GM19452 (cell line): ENCODE results near the gene MYOCD.

Experiments used
- ATAC-seq: cut with Tn5 transposase; IDR thresholded peaks from one replicate; pipeline ENCODE4 v1.9.1; 2021; ENCODE audit not compliant: unreplicated experiment

The MYOCD gene

DNA sequence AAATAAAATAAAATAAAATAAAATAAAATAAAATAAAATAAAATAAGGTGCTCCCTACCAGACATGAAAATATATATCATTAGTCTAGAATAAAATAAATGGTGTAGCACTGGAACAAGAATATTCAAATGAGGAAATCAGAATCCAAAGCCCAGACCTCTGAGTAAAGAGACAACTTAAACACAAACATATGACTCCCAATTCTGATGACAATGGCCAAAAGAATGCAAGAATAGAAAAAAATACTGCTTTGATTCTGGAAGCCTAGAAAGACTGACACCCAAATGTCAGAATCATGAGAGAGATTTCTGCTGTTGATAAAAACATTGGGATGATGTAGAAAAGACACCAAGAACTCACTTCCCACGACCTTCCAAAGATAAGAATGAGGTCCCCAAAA, 27.9 kb downstream of the MYOCD start:
- no peak for ATAC-seq

DNA sequence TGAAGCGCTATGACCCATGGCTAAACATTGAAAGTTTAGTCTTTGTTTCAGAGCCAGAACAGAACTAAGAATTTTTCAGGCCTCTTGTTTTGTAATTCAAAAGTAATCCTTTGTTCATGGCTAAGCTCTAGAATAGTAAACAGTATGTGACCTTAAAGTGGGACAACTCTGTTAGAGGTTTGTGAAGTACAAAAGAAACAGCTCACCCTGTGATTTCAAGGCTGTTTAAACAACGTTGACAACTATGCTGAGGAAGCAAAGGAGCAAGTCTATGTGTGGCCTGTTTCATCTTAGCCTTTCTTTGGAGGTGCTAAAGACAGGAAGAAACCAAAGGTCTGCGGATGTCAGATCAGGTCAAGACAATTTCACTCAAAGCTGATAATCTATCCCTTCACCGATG, 40.4 kb downstream of the MYOCD start:
- no peak for ATAC-seq

DNA sequence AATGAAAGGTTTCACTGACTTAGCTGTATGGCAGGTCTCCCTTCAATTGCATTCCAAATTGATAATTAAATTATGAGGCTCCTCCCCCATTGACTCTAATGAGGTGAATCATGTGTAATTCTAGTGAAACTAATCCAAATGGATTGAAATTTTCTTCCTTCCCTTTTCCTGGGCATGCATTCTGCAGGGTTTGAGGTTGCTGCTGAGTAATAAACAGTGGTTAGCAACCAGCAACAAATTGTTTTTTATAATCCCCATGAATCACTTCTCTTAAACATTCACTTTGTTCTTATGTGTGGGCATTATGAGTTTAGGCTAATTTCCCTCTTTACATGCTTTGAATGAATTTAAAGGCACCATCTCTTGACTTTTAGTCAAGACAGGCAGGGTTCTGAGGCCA, 43.4 kb downstream of the MYOCD start:
- no peak for ATAC-seq

DNA sequence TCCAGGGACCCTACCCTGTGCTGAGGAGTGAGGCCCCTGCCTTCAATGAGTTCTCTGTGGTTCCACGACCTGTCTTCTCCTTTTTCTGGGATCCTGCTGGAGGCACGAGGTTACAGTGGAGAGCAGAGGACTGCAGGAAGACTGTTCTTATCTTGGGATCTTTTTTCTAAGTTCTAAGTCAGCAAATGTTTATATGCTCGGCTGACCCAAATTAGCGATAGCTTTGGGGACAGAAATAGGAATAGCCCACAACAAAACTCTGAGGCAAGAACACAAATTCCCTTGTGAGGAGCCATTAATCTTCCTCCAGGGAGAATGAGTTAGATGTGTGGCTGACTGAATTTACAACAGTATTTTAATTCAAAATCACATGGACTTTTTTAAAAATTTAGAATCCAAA, 46.7 kb downstream of the MYOCD start:
- no peak for ATAC-seq

DNA sequence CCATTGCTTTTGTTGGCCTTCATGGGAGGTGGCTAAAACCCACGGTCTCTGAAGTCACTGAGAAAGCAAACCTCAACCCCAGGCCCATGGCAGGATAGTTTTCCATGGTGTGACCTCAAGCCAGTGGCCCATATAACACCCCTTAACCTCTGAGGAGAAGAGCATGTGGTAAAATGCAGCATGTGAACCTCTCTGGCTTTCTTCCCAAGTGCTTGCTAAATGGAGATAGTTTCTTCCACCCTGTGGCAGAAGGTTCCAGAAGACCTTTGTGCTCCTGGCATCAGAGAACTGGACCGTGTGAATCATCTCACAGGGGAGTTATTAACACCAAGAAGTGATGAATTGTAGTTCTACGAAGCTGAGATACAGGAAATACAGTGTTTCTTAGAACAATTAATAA, 47.3 kb downstream of the MYOCD start:
- no peak for ATAC-seq

DNA sequence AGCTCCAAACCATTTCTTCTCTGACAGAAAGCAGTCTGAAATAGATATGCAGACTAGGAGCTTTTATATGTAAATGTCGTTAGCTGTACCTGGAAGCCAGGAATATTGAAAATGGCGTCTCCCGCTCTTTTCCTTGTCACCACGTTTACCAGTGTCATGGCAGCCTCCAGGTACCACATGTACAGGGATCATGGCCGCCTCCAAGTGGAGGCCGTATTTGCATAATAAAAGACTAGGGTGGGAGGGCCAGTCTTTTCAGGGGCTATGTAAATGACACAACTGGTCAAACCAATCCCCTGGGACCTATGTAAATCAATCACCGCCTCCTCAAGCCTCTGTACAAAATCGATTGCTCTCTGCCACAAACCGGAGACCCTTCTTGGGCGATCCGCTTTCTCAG, 54.3 kb downstream of the MYOCD start:
- ATAC-seq, result no peak

DNA sequence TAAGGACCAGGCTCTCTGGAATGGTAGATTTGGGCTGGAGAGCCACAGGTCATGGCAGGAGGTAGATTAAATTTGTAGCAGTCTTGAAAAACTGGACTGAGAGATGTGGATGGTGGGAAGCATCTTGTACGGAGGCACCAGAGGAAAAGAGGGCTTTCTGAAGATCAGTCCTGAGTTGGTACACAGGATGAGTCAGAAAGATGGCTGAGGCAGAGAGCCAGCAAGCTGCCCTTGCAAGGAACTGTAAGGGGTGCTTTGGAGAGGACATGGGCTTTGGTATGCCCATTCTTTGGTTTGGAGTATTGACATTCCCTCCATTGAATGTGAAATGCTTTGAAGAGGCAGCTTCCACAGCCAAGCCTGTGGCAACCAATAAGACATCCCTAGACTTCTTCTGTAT, 55.9 kb downstream of the MYOCD start:
- no peak for ATAC-seq

DNA sequence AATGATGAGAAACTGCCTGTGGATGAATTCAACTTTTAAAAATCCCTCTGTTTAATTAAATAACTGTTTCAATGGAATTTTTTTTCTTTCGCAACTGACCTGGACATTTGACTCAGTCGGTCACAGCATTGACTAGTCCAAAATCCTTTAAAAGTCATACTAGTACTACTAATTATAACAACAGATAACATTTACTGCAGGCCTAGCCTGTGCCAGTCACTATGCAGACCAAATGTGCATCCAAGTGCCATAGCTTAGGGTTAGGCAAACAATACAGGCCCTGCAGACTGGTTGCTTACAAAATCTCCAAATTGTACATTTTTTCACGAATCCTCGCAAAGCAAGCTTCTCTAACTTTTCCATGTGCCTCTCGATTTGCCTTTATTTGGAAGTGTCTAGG, 56.6 kb downstream of the MYOCD start:
- ATAC-seq, result no peak

DNA sequence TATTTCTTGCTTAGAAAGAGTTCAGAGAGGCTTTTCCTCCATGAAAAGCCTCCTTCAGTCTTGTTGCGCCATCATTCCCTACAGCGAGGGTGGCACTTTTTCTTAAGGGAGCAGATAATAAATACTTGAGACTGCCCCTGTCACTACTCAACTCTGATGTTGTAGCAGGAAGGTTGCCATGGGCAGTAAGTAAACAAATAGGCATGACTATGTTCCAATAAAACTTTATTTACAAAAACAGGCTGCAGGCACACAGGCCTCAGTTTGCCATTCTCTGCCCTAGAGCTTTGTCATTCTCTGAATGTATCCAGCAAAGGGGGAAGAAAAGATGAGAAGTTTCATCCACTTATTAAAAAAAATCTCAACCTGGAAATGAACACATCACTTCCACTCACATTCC, 60.4 kb downstream of the MYOCD start:
- no peak for ATAC-seq

DNA sequence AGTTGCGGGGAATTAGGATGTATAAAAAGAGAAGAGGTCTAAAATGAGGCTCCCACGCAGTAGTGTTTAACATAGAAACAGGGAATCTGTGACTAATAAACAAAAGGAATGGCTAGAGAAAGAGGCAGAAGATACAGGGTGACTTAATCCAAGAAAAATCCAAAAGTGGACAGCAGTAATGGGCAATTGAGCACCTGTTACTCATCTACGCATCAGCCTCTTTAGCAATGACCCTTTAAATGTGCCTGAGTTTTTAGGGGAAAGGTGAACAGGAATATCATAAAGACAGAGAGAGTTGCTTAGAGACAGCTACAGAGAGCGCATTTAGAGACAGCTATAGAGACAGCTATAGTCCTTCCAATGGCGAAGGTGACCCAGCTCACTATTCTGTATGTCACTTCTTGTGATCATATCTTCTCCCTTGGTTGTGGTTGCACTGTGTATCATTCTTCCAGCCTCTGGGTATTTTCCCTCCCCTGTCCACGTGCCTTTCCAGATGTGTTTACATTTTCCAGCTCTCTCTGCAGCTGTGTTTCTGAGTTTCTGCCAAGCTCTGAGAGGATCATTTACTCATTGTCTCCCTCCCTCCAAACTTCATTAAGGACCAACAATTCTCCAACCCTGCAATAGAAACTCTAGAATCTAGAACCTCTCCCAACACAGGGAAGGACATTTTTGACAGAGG, 61.5 kb downstream of the MYOCD start:
- no peak for ATAC-seq

DNA sequence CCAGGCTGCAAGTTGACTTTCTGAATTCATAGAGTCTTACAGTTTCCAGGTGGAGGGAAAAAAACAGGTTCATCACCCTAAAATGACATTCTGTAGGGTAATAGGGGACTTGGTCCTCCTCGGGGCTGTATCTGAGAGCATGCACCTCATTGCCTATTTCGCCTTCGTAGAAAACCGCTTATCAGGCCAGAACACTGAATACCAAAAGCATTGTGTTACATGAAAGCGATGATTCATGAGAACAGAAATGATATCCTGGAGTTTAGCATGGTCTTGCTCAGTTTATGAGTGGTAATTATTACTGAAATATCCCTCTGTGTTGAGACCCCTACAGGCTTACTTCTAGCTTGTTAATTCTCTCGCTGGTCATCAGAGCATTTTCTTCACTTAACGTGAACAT, 62.2 kb downstream of the MYOCD start:
- ATAC-seq, result no peak

DNA sequence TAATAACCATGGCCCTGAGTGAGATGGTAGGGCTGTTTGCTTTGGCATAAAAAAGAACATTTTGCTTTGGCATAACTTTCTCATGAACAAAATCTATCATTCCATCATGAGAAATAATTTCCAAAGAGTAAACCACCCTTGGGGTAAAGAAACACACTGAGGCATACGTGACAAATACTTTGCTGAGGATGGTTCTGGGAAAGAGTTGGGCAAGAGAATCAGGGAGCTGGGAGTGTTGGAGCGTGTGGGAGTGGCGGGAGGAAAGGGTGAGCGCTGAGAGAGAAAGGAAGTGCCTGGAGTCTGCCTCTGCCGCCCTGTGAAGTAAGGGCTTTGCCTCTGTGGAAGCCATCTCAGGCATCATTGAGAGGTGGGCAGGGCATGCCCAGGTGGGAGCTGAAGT, 63.4 kb downstream of the MYOCD start:
- no peak for ATAC-seq

DNA sequence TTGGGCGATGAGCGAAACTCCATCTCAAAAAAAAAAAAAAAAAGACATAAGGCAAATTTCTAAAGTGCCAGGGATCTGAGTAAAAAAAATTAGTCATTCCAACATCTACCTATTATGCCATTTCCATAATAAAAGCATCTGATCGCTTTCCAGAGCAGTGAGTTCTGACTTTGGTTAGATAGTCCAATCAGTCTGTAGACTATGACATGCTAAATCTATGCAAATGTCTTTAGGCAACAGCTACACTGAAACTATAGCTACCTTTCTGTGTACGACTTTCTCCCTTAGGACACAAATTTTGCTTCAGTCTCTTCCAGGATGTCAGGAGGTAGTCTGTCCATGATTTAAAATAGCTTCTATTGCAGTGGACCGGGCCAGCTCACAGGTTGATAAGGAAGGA, 64.7 kb downstream of the MYOCD start:
- ATAC-seq, result no peak

DNA sequence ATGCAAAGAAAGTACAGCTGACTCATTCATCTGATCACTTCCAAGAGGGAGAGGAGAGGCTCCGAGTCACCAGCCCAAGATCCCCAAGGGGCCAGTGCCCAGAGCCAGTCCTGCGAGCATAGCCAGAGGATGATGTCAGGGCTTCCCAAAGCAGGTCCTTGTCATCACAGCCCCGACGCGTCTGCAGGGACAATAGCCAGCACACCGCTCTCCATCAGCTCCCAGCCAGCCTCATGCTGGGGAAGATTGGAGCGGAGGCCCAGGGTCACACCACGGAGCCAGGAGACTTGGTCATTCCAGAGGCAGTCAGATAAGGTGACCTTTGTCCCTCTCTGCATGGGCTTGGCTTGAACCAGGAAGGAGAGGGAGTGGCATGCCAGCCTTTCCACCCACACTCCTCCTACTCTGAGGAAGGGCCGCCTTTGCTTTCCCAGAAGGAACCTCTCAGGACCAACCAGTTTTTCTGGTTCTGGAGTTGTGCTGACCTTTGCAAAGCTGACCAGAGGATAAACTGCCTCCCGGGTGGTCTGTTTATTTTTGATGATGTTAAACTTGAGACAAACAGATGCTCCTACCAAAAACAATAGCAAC, 65.3 kb downstream of the MYOCD start:
- no peak for ATAC-seq

DNA sequence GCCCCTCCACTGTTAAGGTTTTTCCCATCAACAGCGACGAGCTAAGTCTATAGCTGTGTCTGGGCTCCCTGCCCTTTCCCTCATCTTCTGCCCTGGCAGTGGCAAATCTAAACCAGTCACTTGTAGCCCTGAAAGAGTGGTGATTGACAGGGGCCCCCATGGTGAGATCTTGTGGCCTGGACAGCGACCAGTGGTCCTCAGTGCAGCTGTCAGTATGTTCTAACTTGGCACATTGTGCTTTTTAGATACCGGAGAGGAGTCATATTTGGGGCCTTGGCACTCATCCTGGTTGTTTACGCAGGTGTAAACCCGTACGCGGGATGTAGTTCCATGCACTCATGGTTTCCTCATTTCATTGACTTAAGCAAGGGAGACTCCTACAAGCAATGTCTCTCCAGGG, 66.1 kb downstream of the MYOCD start:
- ATAC-seq, result no peak

DNA sequence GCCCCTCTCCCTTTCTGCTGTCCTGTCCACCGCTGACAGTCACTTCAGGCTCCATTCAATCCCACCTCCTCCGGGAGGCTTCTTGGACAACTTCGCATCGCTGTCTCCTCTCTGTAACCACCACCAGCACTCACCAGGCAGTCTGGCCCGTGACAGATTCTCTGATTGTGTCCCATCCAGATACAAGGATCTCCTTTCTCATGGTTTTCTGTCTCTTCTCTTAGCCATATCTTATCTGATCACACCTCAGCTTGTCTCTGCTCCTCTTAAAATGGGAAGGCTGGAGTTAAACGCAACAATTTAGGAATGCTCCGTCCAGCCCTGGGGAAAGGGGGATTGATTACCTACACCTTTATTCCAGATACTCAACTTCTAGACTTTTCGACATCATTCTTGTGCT, 66.7 kb downstream of the MYOCD start:
- no peak for ATAC-seq

DNA sequence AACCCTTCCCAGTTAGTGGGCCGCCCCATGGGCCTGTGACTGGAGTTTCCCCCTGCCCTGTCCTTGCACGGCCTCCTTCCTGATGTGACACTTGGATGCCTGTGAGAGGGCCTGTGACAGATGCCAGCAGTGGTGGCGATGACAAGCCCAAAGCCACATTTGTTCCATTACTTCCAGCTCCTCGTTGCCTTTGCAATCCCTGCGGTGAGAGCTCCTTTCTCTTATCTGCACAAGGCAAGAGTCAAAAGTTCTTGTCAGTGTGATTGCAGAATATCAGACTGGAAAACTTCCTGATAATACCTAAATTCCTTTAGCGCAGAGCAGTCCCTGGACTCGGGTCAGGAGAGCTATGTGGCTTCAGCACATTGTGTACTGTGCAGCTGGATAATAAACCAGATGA, 69.2 kb downstream of the MYOCD start:
- ATAC-seq, result no peak

DNA sequence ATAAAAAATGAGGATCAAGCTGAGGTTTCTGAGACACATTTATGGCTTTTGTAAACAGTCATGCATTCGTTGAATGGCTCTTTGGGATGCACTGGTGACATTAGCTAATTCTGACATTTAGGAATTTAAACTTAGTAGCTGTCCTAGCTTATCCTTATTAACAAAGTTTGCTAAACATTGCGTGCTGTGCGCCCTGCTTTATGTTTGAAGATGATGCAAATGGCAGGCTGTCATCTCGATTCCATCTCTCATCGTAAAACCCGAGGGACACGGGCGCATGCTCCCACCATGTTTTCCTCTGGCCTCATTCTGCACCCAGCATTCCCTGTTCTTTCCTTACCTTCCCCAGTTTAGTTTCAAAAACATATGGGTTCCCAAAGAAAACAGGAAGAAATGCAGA, 69.8 kb downstream of the MYOCD start:
- ATAC-seq, result no peak

DNA sequence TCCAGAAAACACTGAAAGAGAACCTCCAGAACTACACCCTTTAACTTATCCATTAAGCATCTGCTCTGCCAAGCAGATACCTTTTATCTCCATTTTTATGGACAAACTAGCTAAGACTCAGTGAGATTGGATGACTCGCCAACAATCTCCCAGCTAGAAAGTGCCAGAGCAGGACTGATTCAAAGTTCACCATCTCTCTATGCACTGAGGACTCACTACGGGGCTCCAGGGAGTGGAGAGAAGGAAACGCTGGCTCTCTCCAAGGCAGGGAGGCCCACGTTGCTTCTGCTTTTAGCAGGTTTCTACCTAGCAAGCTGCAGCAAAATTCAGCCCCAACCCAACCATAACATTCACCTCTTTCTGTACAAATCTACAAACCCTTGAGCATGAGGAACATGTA, 70.8 kb downstream of the MYOCD start:
- ATAC-seq, result no peak

DNA sequence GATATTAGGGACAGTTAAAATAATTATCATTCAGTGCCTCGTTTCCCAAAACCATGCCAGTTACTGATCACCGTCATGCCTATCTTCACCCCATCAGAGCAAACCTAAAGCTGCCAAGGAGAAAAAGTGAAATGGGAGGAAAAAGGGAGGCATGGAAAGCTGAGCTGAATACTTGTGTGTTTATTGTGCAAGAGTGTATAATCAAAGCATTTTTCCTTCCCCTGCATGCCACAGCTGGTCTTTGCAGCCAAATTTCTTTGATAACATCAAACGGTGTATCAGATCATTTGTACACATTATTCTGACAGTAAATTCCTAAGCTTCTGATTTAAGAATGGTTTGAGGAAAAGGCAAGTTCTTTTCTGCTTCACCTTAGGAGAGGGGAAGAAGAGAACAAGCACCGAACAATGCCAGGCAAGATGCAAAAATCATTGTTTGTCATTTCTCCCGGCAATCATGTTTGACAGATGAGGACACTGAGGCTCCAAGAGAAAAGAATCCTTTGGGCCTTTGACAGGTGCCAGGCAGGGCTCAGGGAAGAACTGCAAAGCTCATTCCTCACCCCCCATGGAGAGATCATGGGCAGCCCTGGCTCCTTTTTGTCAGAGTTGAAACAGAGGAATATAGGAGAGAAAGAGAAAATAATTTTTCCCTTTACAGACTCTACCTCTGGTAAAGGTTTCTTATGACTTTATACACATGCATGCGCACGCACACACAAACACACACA, 72.2 kb downstream of the MYOCD start:
- ATAC-seq, result no peak

DNA sequence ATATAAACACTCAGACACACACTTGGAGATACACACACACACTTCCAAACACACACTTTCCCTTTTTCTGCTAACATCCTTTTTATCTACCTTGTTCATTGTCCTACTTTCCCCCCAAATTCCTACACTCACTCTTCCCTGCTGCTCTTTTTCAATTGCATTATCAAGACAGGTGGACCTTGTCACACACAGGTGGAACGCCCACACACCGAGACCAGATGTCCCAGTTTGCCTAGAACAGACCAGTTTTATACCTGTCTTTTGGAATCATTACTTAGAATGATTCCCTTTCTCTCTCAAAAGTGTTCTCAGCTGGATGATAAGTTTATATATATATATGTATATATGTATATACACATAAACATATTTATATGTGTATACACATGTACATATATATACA, 72.9 kb downstream of the MYOCD start:
- ATAC-seq, result no peak

DNA sequence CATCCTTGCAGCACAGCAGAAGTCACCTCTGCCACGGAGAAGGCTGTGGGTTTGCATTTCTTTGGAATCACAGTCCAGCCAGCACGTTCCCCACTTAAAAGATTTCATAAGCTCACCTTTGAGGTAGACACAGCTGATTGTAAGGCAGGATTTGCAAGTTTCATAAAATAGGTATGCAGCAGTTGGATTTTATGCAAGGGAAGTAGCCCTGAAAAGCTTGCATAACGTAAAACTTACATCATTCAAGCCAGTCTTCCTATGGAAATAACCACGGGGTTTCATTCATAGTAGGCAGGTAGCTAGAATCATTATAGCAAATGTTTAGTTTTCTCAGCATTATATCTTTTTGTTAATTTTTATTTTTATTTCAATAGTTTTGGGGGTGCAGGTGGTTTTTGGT, 73.8 kb downstream of the MYOCD start:
- ATAC-seq, result no peak

DNA sequence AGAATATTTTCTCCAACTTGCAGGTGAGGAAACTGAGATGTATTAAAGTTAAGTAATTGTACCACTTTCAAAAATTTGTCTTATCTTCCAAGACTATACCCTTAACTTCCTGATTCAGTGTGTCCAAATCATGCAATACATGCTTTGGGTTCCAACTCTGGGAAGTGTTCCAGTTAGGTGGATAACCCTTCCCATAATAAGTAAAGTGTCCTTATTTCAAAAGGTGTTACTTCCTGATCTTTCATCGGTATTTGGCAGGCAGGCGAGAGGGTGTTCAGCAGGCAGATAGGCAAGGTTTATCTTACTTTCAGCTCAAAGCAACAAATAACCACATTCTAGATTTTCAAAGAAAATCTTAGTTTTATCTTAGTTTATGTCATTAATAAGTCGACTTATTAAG, 77.4 kb downstream of the MYOCD start:
- ATAC-seq, result no peak
